Endothelial cell of umbilical vein (primary cell): ENCODE results near the gene JCAD. TPM values are rescaled to one million over a fixed set of nuclear protein-coding genes. Genes with fewer than 3 reads are reported as not detected.

Source experiments
- BruUV-seq: library from RNA; stranded (reverse); fragments of 400-500 nt; replicated peaks from 2 replicates; lab custom pipeline; 2021; lab: Mats Ljungman, UMichigan
- CTCF ChIA-PET: fragments of 300-600, 350-600 bp; sonication (Branson Sonifier 250); formaldehyde crosslinking; loops from one replicate; lab custom pipeline; 2021; ENCODE audit warnings: antibody characterized with exemption, inconsistent platforms; lab: Charles Lee
- POLR2A ChIA-PET: fragments of 300-600, 350-600 bp; sonication (Branson Sonifier 250); formaldehyde crosslinking; loops from one replicate; lab custom pipeline; 2021; ENCODE audit warnings: antibody characterized with exemption, inconsistent platforms; lab: Charles Lee
- DNase-seq: peaks from one replicate; pipeline ENCODE4 v3.0.0-alpha.2; 2011; ENCODE audit warnings: low read depth, low spot score
- FAIRE-seq: peaks from 2 replicates; lab custom pipeline; 2011; peaks lifted over from hg19 to GRCh38; lab: Jason Lieb, UNC
- H2AFZ ChIP-seq: 2 replicates; pipeline ENCODE4 v1.6.0; 2012; ENCODE audit warnings: low read depth, low read length, control low read depth, inconsistent platforms
- H3K27ac ChIP-seq: 2 replicates; pipeline ENCODE4 v1.5.1; 2011; ENCODE audit warnings: low read depth, mild to moderate bottlenecking, control low read depth, low read length, moderate library complexity; ENCODE audit not compliant: insufficient read depth
- H3K27me3 ChIP-seq, 2 experiments: 2 replicates each; pipeline versions ENCODE4 v1.6.0 to v1.6.1; 2011; ENCODE audit warnings: low read length in 2 of 2, mixed read lengths in 1 of 2; ENCODE audit not compliant: control insufficient read depth in 2 of 2, insufficient read depth in 2 of 2
- H3K36me3 ChIP-seq, 2 experiments: 2 replicates in 1 of 2; 3 replicates in 1 of 2; pipeline ENCODE4 v1.5.1; 2011; ENCODE audit warnings: low read length in 2 of 2, mild to moderate bottlenecking in 1 of 2, moderate library complexity in 1 of 2; ENCODE audit not compliant: control insufficient read depth in 2 of 2, insufficient read depth in 2 of 2; ENCODE audit errors: extremely low read depth in 1 of 2
- H3K4me1 ChIP-seq: 3 replicates; pipeline ENCODE4 v1.5.1; 2011; ENCODE audit warnings: mild to moderate bottlenecking, low read length; ENCODE audit not compliant: control insufficient read depth, insufficient read depth; ENCODE audit errors: extremely low read depth
- H3K4me2 ChIP-seq: 2 replicates; pipeline ENCODE4 v1.6.1; 2011; ENCODE audit warnings: low read length, control low read depth, mixed read lengths; ENCODE audit not compliant: insufficient read depth
- H3K4me3 ChIP-seq, 3 experiments: fragments of 200-600 bp in 1 of 3; sonication (generic), shearing (Covaris generic) in 1 of 3; replicated peaks in 1 of 3; 2 replicates each; pipeline ENCODE4 v1.5.1; 2011 to 2016; ENCODE audit warnings: control low read depth in 3 of 3, low read length in 3 of 3, mild to moderate bottlenecking in 2 of 3, inconsistent platforms in 1 of 3, low read depth in 1 of 3, moderate library complexity in 1 of 3; ENCODE audit not compliant: insufficient read depth in 1 of 3
- H3K79me2 ChIP-seq: 2 replicates; pipeline ENCODE4 v1.6.0; 2012; ENCODE audit warnings: low read length, inconsistent platforms; ENCODE audit not compliant: control insufficient read depth, insufficient read depth
- H3K9ac ChIP-seq: replicated peaks from 2 replicates; pipeline ENCODE3; 2011; ENCODE audit warnings: low read length, control low read depth; ENCODE audit not compliant: insufficient read depth; ENCODE audit errors: extremely low read depth
- H3K9me1 ChIP-seq: replicated peaks from 3 replicates; pipeline ENCODE4 v1.6.0; 2011; ENCODE audit warnings: mild to moderate bottlenecking, low read length; ENCODE audit not compliant: control insufficient read depth, insufficient read depth; ENCODE audit errors: extremely low read depth
- H3K9me3 ChIP-seq: replicated peaks from 2 replicates; pipeline ENCODE4 v1.5.1; 2012; ENCODE audit warnings: low read length, inconsistent platforms; ENCODE audit not compliant: control insufficient read depth, insufficient read depth
- H4K20me1 ChIP-seq: replicated peaks from 2 replicates; pipeline ENCODE3; 2011; ENCODE audit warnings: mild to moderate bottlenecking, low read length; ENCODE audit not compliant: control insufficient read depth, insufficient read depth; ENCODE audit errors: extremely low read depth
- CTCF ChIP-seq, 2 donors: IDR thresholded peaks; 1 replicate in 1 of 2; 2 replicates in 1 of 2; pipeline ENCODE4 v1.5.1; 2011; ENCODE audit warnings: low read length in 2 of 2, mild to moderate bottlenecking in 2 of 2, moderate library complexity in 2 of 2, control low read depth in 1 of 2, inconsistent platforms in 1 of 2, low read depth in 1 of 2; ENCODE audit not compliant: insufficient read depth in 1 of 2; ENCODE audit errors: extremely low read depth in 1 of 2
- EZH2 ChIP-seq: IDR thresholded peaks from 2 replicates; pipeline ENCODE4 v1.6.1; 2012; ENCODE audit warnings: borderline replicate concordance, low read depth, mild to moderate bottlenecking, moderate library complexity, low read length, inconsistent platforms; ENCODE audit not compliant: severe bottlenecking
- FOS ChIP-seq: IDR thresholded peaks from 2 replicates; pipeline ENCODE4 v1.6.1; 2011; ENCODE audit warnings: mild to moderate bottlenecking, low read length, moderate library complexity, borderline replicate concordance; ENCODE audit not compliant: insufficient read depth
- GATA2 ChIP-seq: IDR thresholded peaks from 2 replicates; pipeline ENCODE4 v1.7.0; 2011; ENCODE audit warnings: low read depth, mild to moderate bottlenecking, moderate library complexity, mixed read lengths, low read length; ENCODE audit not compliant: insufficient read length, insufficient read depth
- JUN ChIP-seq: IDR thresholded peaks from 2 replicates; pipeline ENCODE4 v1.6.1; 2011; ENCODE audit warnings: borderline replicate concordance, low read depth; ENCODE audit not compliant: insufficient read length, insufficient read depth
- MAX ChIP-seq: IDR thresholded peaks from 2 replicates; pipeline ENCODE4 v1.6.1; 2011; ENCODE audit not compliant: insufficient read depth, insufficient read length
- MYC ChIP-seq: IDR thresholded peaks from one replicate; pipeline ENCODE4 v1.6.1; 2011; ENCODE audit warnings: mild to moderate bottlenecking, low read depth, low read length
- POLR2A ChIP-seq: IDR thresholded peaks from 2 replicates; pipeline ENCODE4 v1.6.1; 2012; ENCODE audit warnings: low read depth, mild to moderate bottlenecking, control low read depth, low read length
- POLR2AphosphoS5 ChIP-seq: IDR thresholded peaks from 2 replicates; pipeline ENCODE4 v1.6.1; 2012; ENCODE audit warnings: low read depth, mild to moderate bottlenecking, control low read depth, low read length, moderate library complexity; ENCODE audit not compliant: insufficient read depth
- dilution Hi-C: fragments of 300-500 bp; cut with MboI; formaldehyde crosslinking; loops from one replicate; pipeline ENCODE4 v1.15.0; 2019; ENCODE audit warnings: low sequenced_read_pairs; ENCODE audit not compliant: extremely low pct_ligation_motif_present
- intact Hi-C: fragments of 100-400 bp; cut with micrococcal nuclease; formaldehyde crosslinking; loops from one replicate; pipeline ENCODE4 v1.10.0; 2022
- polyA plus RNA-seq, 4 experiments: library from polyadenylated mRNA; depleted of rRNA in 3 of 4; stranded (reverse) in 3 of 4; unstranded in 1 of 4; fragments of >200 nt; gene quantifications; 2 replicates each; pipeline versions ENCODE4 v1.2.1 to v1.2.3, GENCODE V29; 2011 to 2012; ENCODE audit warnings: missing spikeins in 1 of 4
- total RNA-seq: library from RNA; stranded (reverse); gene quantifications from 2 replicates; pipeline ENCODE4 v1.2.3, GENCODE V29; 2021

JCAD gene
- total and polyA plus RNA-seq, 2 donors (not counting 3 experiments of a cell fraction or from before 2014, with no cell fraction given) = 17.5 to 76.3 TPM

GRCh38 chr10:30047430-30047829 is 12.0 kb downstream of the JCAD start:
- H3K9ac ChIP-seq = no peak overlapping the region
- no peak overlapping the region for H3K27ac ChIP-seq
- H2AFZ ChIP-seq = no peak overlapping the region
- DNase-seq (no peak), FAIRE-seq (no peak)
- H3K9me3 ChIP-seq = no peaks in the 10 kb centered on the region
- intact Hi-C loops = no loop called here
- H3K36me3 ChIP-seq = peaks cover 10 to 35% of the 10 kb centered on the region in 2 experiments
- TF ChIP-seq CTCF (IDR thresholded peaks at IDR 0.05; ENCODE audit: extremely low read depth in 1 of 2, insufficient read depth in 1 of 2, low read depth in 1 of 2, low read length in 2 of 2) (no peak), MYC (no peak), POLR2AphosphoS5 (no peak), JUN (no peak), POLR2A (no peak), GATA2 (no peak), MAX (no peak), FOS (no peak), EZH2 (no peak)
- no peaks in the 10 kb centered on the region for H4K20me1 ChIP-seq
- H3K79me2 ChIP-seq = peaks cover 2% of the 10 kb centered on the region
- no TSS peak for BruUV-seq
- H3K4me1 ChIP-seq = peaks cover 44% of the 10 kb centered on the region
- no peak overlapping the region for H3K4me2 ChIP-seq
- no peak overlapping the region for H3K4me3 ChIP-seq
- H3K27me3 ChIP-seq = no peaks in the 10 kb centered on the region
- dilution Hi-C loops = no loop called here
- no peaks in the 10 kb centered on the region for H3K9me1 ChIP-seq
- ChIA-PET POLR2A (no interaction called here), CTCF (no interaction called here)
